HG03095 (cell line): ENCODE data around the gene PTPRA.

Source experiments
- ATAC-seq: cut with Tn5 transposase; IDR thresholded peaks from one replicate; pipeline ENCODE4 v1.9.1; 2021; ENCODE audit warnings: moderate library complexity; ENCODE audit not compliant: unreplicated experiment

Gene PTPRA

GRCh38 chr20:2921506-2921905 lies 48.2 kb downstream of the PTPRA start:
- ATAC-seq, result no peak

- ATAC-seq, result no peak
Observed at GRCh38 chr20:2922957-2923356, 49.7 kb downstream of the PTPRA start.

GRCh38 chr20:2930538-2930937 lies 57.3 kb downstream of the PTPRA start:
- no peak for ATAC-seq

- no peak for ATAC-seq
Observed at GRCh38 chr20:2932498-2932897, 59.2 kb downstream of the PTPRA start.

GRCh38 chr20:2937902-2938301 lies 64.6 kb downstream of the PTPRA start:
- no peak for ATAC-seq

GRCh38 chr20:2942439-2942838 lies 69.2 kb downstream of the PTPRA start:
- no peak for ATAC-seq

GRCh38 chr20:2946988-2947961 lies 74.0 kb downstream of the PTPRA start:
- no peak for ATAC-seq

GRCh38 chr20:2948968-2949367 lies 75.7 kb downstream of the PTPRA start:
- no peak for ATAC-seq

- ATAC-seq, result no peak
Observed at GRCh38 chr20:2952766-2953165, 79.5 kb downstream of the PTPRA start.

- ATAC-seq, result peak; percentile 68
Observed at GRCh38 chr20:2955257-2955970, 82.1 kb downstream of the PTPRA start.

GRCh38 chr20:2956480-2956879 lies 83.2 kb downstream of the PTPRA start:
- no peak for ATAC-seq

- no peak for ATAC-seq
Observed at GRCh38 chr20:2967841-2968240, 94.6 kb downstream of the PTPRA start.

- ATAC-seq, result no peak
Observed at GRCh38 chr20:2972126-2972525, 98.8 kb downstream of the PTPRA start.

GRCh38 chr20:2973574-2973973 lies 100.3 kb downstream of the PTPRA start:
- no peak for ATAC-seq

- ATAC-seq, result no peak
Observed at GRCh38 chr20:2978519-2978918, 105.2 kb downstream of the PTPRA start.

- ATAC-seq, result no peak
Observed at GRCh38 chr20:2981646-2982045, 108.4 kb downstream of the PTPRA start.

GRCh38 chr20:2983508-2983907 lies 110.2 kb downstream of the PTPRA start:
- no peak for ATAC-seq

- peak; percentile 74 for ATAC-seq
Observed at GRCh38 chr20:2984028-2984501, 110.8 kb downstream of the PTPRA start.

- ATAC-seq, result no peak
Observed at GRCh38 chr20:2984956-2985661, 111.8 kb downstream of the PTPRA start.

- no peak for ATAC-seq
Observed at GRCh38 chr20:2986466-2986865, 113.2 kb downstream of the PTPRA start.

GRCh38 chr20:2987861-2988260 lies 114.6 kb downstream of the PTPRA start:
- no peak for ATAC-seq
